HK-2 (cell line): ENCODE measurements around the gene HEATR3.

Experiments
- DNase-seq: peaks from one replicate; pipeline ENCODE4 v3.0.0-alpha.2; 2018; ENCODE audit not compliant: unreplicated experiment

HEATR3 gene

GRCh38 chr16:50058091-50058771 is 7.5 kb upstream of the HEATR3 start:
- DNase-seq, result no peak

- no peak for DNase-seq
These were observed 6.7 kb upstream of the HEATR3 start for GRCh38 chr16:50059111-50059510.

- DNase-seq, result no peak
These were observed 6.1 kb upstream of the HEATR3 start for GRCh38 chr16:50059669-50060068.

- no peak for DNase-seq
These were observed 4.4 kb upstream of the HEATR3 start for GRCh38 chr16:50061326-50061725.

- DNase-seq, result no peak
These were observed 538 bp upstream of the HEATR3 start for GRCh38 chr16:50065241-50065623.

- no peak for DNase-seq
These were observed 916 bp downstream of the HEATR3 start for GRCh38 chr16:50066482-50067289.

- DNase-seq, result peak; percentile 33
These were observed 1.6 kb downstream of the HEATR3 start for GRCh38 chr16:50067290-50067853.

GRCh38 chr16:50068550-50068949 is 2.8 kb downstream of the HEATR3 start:
- no peak for DNase-seq

- no peak for DNase-seq
These were observed 3.3 kb downstream of the HEATR3 start for GRCh38 chr16:50069060-50069459.

GRCh38 chr16:50071075-50071671 is 5.4 kb downstream of the HEATR3 start:
- DNase-seq, result no peak

GRCh38 chr16:50072730-50073129 is 7.0 kb downstream of the HEATR3 start:
- no peak for DNase-seq

GRCh38 chr16:50079397-50080140 is 13.8 kb downstream of the HEATR3 start:
- DNase-seq, result no peak

GRCh38 chr16:50081428-50082018 is 15.8 kb downstream of the HEATR3 start:
- DNase-seq, result no peak

GRCh38 chr16:50083996-50084395 is 18.2 kb downstream of the HEATR3 start:
- DNase-seq, result no peak

GRCh38 chr16:50086176-50086575 is 20.4 kb downstream of the HEATR3 start:
- no peak for DNase-seq

GRCh38 chr16:50088302-50088701 is 22.5 kb downstream of the HEATR3 start:
- no peak for DNase-seq

- no peak for DNase-seq
These were observed 27.1 kb downstream of the HEATR3 start for GRCh38 chr16:50092891-50093290.

- DNase-seq, result no peak
These were observed 28.1 kb downstream of the HEATR3 start for GRCh38 chr16:50093607-50094539.

- DNase-seq, result no peak
These were observed 31.0 kb downstream of the HEATR3 start for GRCh38 chr16:50096791-50097190.

GRCh38 chr16:50099957-50100648 is 34.3 kb downstream of the HEATR3 start:
- DNase-seq, result no peak
